ENCODE results near the gene TMEM132E. TPM values are rescaled to one million over a fixed set of nuclear protein-coding genes. Genes with fewer than 3 reads are reported as not detected.

TMEM132E gene
- total and polyA plus RNA-seq, 7 donors: 0.10 TPM; not detected in 6

DNA sequence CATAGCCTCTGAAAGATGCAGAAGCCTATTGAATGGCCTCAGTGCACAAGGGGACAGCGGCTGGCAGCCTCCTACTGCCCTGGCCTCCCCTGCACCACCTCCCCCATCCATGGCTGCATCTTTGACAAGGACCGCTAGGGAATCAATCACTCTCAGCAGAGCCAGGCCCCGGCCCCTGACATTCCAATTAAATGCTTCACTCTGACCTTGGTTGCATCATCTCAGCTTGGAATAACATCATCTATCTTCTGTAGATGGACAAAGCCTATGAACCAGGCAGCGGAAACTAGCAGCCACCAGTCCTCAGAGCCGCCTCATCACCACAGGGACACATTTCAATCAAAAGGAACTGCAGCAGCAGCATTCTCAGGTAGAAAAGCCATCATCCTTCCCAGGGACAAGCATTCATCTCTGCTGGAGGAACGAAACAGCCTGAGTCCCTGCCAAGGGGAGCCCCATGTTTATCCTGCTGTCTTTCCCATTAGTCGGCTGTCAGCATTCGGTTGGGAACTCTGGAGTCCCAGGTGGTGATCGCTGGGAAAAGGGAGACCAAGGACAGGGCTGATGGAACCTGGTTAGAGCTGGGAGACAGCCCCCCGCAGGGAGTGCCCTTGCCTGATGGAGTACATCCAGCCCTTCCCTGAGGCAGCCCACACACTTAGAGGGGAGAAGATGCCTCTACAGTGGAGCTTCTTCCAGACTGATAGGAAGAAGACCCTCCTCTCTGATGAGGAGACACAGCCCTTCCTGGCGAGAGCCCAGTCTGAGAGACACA lies 11.5 kb upstream of the TMEM132E start:
- no peak for DNase-seq
- TF ChIP-seq, protein P1, sequence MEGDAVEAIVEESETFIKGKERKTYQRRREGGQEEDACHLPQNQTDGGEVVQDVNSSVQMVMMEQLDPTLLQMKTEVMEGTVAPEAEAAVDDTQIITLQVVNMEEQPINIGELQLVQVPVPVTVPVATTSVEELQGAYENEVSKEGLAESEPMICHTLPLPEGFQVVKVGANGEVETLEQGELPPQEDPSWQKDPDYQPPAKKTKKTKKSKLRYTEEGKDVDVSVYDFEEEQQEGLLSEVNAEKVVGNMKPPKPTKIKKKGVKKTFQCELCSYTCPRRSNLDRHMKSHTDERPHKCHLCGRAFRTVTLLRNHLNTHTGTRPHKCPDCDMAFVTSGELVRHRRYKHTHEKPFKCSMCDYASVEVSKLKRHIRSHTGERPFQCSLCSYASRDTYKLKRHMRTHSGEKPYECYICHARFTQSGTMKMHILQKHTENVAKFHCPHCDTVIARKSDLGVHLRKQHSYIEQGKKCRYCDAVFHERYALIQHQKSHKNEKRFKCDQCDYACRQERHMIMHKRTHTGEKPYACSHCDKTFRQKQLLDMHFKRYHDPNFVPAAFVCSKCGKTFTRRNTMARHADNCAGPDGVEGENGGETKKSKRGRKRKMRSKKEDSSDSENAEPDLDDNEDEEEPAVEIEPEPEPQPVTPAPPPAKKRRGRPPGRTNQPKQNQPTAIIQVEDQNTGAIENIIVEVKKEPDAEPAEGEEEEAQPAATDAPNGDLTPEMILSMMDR (IDR thresholded peaks at IDR 0.05): no peak
- no peak for TF ChIP-seq POLR2A (IDR thresholded peaks at IDR 0.05)
- TF ChIP-seq EP300 (IDR thresholded peaks at IDR 0.05): no peak
- no peak for TF ChIP-seq POLR2AphosphoS5 (IDR thresholded peaks at IDR 0.05)
- 58 to 60% methylated on average over 11 of the region's 11 CpGs for WGBS, 2 donors
- no peaks in the 10 kb centered on the region for H3K9me3 ChIP-seq
- H3K4me3 ChIP-seq: no peak overlapping the region
- intact Hi-C loops (cut with DNase I): no loop called here
- H3K36me3 ChIP-seq: no peaks in the 10 kb centered on the region
- H3K27ac ChIP-seq: no peak overlapping the region
- no peaks in the 10 kb centered on the region for H3K4me1 ChIP-seq
- H3K27me3 ChIP-seq: peaks cover 3 to 39% (median 7%) of the 10 kb centered on the region in 3 donors

DNA sequence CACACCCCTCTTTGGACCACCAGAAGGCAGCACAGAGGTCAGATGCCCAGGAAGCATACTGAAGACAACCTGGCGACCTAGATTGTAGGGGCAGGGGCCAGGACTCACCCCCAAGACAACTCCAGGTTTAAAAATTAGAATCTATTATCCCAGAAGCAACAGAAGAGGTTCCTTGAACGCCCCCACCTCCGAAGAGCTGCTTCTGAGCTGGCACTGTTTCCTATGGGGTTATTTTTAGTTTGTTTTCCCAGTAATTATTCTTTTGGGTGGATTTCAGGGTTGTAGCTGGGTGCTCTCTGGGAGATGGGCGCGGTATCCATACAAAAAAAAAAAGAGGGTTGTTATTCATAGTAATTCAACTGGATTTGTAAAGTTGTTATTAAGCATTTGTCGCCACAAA lies 10.4 kb upstream of the TMEM132E start:
- DNase-seq: no peak
- H3K27ac ChIP-seq: no peak overlapping the region
- H3K36me3 ChIP-seq: no peaks in the 10 kb centered on the region
- WGBS, 2 donors: 62 to 78% methylated on average over 6 of the region's 6 CpGs
- no peaks in the 10 kb centered on the region for H3K4me1 ChIP-seq
- no peak overlapping the region for H3K4me3 ChIP-seq
- intact Hi-C loops (cut with DNase I): no loop called here
- no peak for TF ChIP-seq POLR2A (IDR thresholded peaks at IDR 0.05)
- no peak for TF ChIP-seq EP300 (IDR thresholded peaks at IDR 0.05)
- TF ChIP-seq, protein P1 (IDR thresholded peaks at IDR 0.05): no peak
- TF ChIP-seq POLR2AphosphoS5 (IDR thresholded peaks at IDR 0.05): no peak
- no peaks in the 10 kb centered on the region for H3K9me3 ChIP-seq
- peaks cover 3 to 44% (median 7%) of the 10 kb centered on the region in 3 donors for H3K27me3 ChIP-seq

DNA sequence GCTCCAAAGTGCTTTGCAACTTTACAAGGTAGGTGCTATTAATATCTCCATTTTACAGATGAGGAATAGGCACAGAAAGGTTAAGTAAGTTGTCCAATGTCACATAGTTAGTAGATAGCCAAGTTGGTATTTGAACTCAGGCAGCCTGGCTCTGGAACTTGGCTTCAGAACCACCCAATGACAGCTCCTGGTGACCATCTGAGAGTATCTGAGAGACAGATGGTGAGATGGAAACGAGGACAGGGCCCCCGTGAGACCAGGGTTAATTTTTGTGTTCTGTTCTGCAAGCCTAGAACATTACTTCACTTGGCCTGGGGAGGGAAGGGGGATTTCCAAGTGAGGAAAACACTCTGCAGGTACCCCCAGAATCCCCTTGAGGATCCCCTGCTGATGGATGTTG lies 9.8 kb upstream of the TMEM132E start:
- TF ChIP-seq, protein P1 (IDR thresholded peaks at IDR 0.05): no peak
- TF ChIP-seq EP300 (IDR thresholded peaks at IDR 0.05): no peak
- TF ChIP-seq POLR2A (IDR thresholded peaks at IDR 0.05): no peak
- TF ChIP-seq POLR2AphosphoS5 (IDR thresholded peaks at IDR 0.05): no peak
- WGBS, 2 donors: 32 to 54% methylated on average over 2 of the region's 2 CpGs
- H3K27ac ChIP-seq: no peak overlapping the region
- H3K27me3 ChIP-seq: peaks cover 3 to 50% (median 7%) of the 10 kb centered on the region in 3 donors
- H3K9me3 ChIP-seq: no peaks in the 10 kb centered on the region
- DNase-seq: no peak
- intact Hi-C loops (cut with DNase I): no loop called here
- no peaks in the 10 kb centered on the region for H3K36me3 ChIP-seq
- H3K4me3 ChIP-seq: no peak overlapping the region
- H3K4me1 ChIP-seq: no peaks in the 10 kb centered on the region

DNA sequence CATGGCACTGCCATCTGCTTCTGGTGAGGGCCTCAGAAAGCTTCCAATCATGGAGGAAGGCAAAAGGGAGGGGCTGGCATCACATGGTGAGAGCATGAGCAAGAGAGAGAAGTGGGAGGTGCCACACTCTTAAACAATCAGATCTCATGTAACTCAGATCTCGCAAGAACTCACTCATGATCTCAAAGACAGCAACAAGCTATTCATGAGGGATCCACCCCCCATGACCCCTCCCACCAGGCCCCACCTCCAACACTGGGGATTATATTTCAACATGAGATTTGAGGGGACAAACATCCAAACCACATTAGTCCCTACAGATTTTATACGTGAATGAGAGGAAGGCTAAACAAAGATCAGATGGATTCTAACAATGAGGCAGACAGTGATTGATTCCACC lies 8.9 kb upstream of the TMEM132E start:
- Histone ChIP-seq H3K4me3 (no peak overlapping the region), H3K27ac (no peak overlapping the region), H3K4me1 (no peaks in the 10 kb centered on the region), H3K36me3 (no peaks in the 10 kb centered on the region), H3K9me3 (peaks cover 0 to 3% (median 0%) of the 10 kb centered on the region in 4 donors), H3K27me3 (peaks cover 3 to 54% (median 7%) of the 10 kb centered on the region in 3 donors)
- WGBS, 2 donors: 23 to 40% methylated on average over 2 of the region's 2 CpGs
- no peak for DNase-seq
- TF ChIP-seq POLR2A (IDR thresholded peaks at IDR 0.05): no peak
- TF ChIP-seq EP300 (IDR thresholded peaks at IDR 0.05): no peak
- intact Hi-C loops (cut with DNase I): no loop called here

DNA sequence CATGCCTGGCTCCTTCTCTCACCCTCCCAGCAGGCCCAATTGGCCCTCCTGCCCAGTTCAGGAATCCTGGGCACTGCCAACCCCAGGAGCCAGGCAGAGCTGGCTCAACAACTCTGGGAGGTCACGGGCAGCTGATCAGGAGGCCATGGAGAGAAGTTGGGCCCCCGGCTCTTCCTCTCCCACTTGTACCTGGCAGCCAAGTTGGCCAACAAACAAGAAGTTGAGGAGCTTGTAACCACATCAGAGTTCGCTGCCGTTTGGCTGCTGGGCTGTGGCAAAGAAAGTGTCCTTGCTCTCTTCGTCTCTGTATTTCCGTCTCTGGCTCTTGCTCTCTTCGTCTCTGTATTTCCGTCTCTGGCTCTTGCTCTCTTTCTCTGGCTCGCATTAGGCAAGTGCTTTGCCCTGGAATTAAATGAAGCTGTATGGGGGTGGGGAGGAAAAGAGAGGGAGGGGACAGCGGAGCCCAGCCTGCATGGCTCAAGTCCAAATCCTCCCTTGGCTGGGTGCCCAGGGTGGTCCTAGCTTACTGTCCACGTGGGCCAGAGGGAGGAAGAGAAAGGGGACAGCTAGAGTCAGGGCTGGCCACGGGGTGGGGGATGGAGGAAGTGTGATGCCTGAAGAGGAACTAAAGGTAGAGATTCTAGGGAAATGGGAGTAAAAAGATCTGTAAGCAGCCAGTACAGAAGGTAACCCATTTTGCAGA lies 7.8 kb upstream of the TMEM132E start:
- intact Hi-C loops (cut with DNase I): no loop called here
- H3K4me3 ChIP-seq: no peak overlapping the region
- WGBS, 2 donors: 51 to 59% methylated on average over 12 of the region's 12 CpGs
- peaks cover 0 to 3% (median 0%) of the 10 kb centered on the region in 4 donors for H3K9me3 ChIP-seq
- H3K27me3 ChIP-seq: peaks cover 3 to 59% (median 7%) of the 10 kb centered on the region in 3 donors
- H3K27ac ChIP-seq: no peak overlapping the region
- no peak for DNase-seq
- H3K4me1 ChIP-seq: no peaks in the 10 kb centered on the region
- TF ChIP-seq POLR2A (IDR thresholded peaks at IDR 0.05) (no peak), EP300 (IDR thresholded peaks at IDR 0.05) (no peak), POLR2AphosphoS5 (IDR thresholded peaks at IDR 0.05) (no peak)
- TF ChIP-seq, protein P1 (IDR thresholded peaks at IDR 0.05): no peak
- H3K36me3 ChIP-seq: no peaks in the 10 kb centered on the region
